Liver (tissue), 3 donors: ENCODE results near the gene CTXND1.

ENCODE experiments used
- ATF3 ChIP-seq: IDR thresholded peaks from 2 replicates; pipeline ENCODE4 v1.6.1; 2016; ENCODE audit warnings: antibody characterized with exemption
- CTCF ChIP-seq: fragments of 150-350 bp; IDR thresholded peaks from 2 replicates; pipeline ENCODE4 v1.5.1; 2017; ENCODE audit warnings: improper control_type of control experiment, low read depth, low read length; ENCODE audit not compliant: missing input control
- EGR1 ChIP-seq, 2 donors: IDR thresholded peaks; 2 replicates each; pipeline ENCODE4 v1.6.1; 2016 to 2018; ENCODE audit warnings: antibody characterized with exemption in 2 of 2, low read depth in 2 of 2
- FOXA1 ChIP-seq: IDR thresholded peaks from 2 replicates; pipeline ENCODE4 v1.6.1; 2016; ENCODE audit warnings: antibody characterized with exemption
- GABPA ChIP-seq, 2 donors: IDR thresholded peaks in 1 of 2; conservative IDR thresholded peaks in 1 of 2; 2 replicates each; pipeline ENCODE4 v1.6.1; 2016; ENCODE audit warnings: antibody characterized with exemption in 2 of 2, mild to moderate bottlenecking in 1 of 2, moderate library complexity in 1 of 2
- JUND ChIP-seq, 2 donors: IDR thresholded peaks; 2 replicates each; pipeline ENCODE4 v1.6.1; 2016; ENCODE audit warnings: antibody characterized with exemption in 2 of 2
- MAX ChIP-seq: IDR thresholded peaks from 2 replicates; pipeline ENCODE4 v1.6.1; 2016; ENCODE audit warnings: antibody characterized with exemption
- RAD21 ChIP-seq, 2 donors: IDR thresholded peaks; 2 replicates each; pipeline ENCODE4 v1.6.1; 2016; ENCODE audit warnings: antibody characterized with exemption in 2 of 2, mild to moderate bottlenecking in 2 of 2
- REST ChIP-seq: IDR thresholded peaks from 2 replicates; pipeline ENCODE4 v1.6.1; 2016; ENCODE audit warnings: antibody characterized with exemption, mild to moderate bottlenecking
- TAF1 ChIP-seq: conservative IDR thresholded peaks from 2 replicates; pipeline ENCODE4 v1.6.1; 2016; ENCODE audit warnings: antibody characterized with exemption, mild to moderate bottlenecking
- YY1 ChIP-seq: IDR thresholded peaks from 2 replicates; pipeline ENCODE4 v1.6.1; 2016; ENCODE audit warnings: antibody characterized with exemption, mild to moderate bottlenecking
- donor health status: healthy.
- donor health status: healthy.

- TF ChIP-seq CTCF: no peak
- TF ChIP-seq MAX: peak; percentile 78
- peak in 1 of 2 donors; percentile 69 for TF ChIP-seq EGR1 (IDR thresholded peaks at IDR 0.05; ENCODE audit: low read depth in 2 of 2)
- peak; percentile 77 for TF ChIP-seq YY1
- peak in 1 of 2 donors; percentile 27 for TF ChIP-seq RAD21 (IDR thresholded peaks at IDR 0.05)
- peak; percentile 55 for TF ChIP-seq TAF1
- TF ChIP-seq REST: peak; percentile 25
- TF ChIP-seq FOXA1: peak; percentile 13
- TF ChIP-seq GABPA (IDR thresholded peaks at IDR 0.05 in 1 of 2, conservative IDR thresholded peaks at IDR 0.05 in 1 of 2): peak in 1 of 2 donors; percentile 47
- peak; percentile 84 to 89 for TF ChIP-seq JUND (IDR thresholded peaks at IDR 0.05)
- peak; percentile 60 for TF ChIP-seq ATF3
Measured at GRCh38 chr15:80242802-80243201, 9.2 kb downstream of the CTXND1 start.
